B cell (primary cell): ENCODE data around the gene CCDC146. TPM values are rescaled to one million over a fixed set of nuclear protein-coding genes. Genes with fewer than 3 reads are reported as not detected.

ENCODE experiments used
- ATAC-seq: fragments of 200-7000 bp; cut with Tn5 transposase; one replicate; pipeline ENCODE4 v1.10.0; 2021; ENCODE audit warnings: low read depth, mild to moderate bottlenecking, moderate number of reproducible peaks, moderate library complexity
- CTCF ChIA-PET: fragments of 350-600 bp; sonication (Branson Sonifier 250); formaldehyde crosslinking; loops from one replicate; lab custom pipeline; 2021; ENCODE audit warnings: antibody characterized with exemption, inconsistent platforms; lab: Charles Lee
- POLR2A ChIA-PET: fragments of 350-600 bp; sonication (Branson Sonifier 250); formaldehyde crosslinking; loops from one replicate; lab custom pipeline; 2021; ENCODE audit warnings: antibody characterized with exemption; lab: Charles Lee
- DNase-seq: peaks from one replicate; pipeline ENCODE4 v3.0.0; 2013
- H2AFZ ChIP-seq: 2 replicates; pipeline ENCODE4 v1.6.1; 2012; ENCODE audit warnings: mild to moderate bottlenecking, low read depth, low read length; ENCODE audit not compliant: insufficient read depth, poor library complexity, severe bottlenecking
- H3K27ac ChIP-seq, 2 donors: 1 replicate in 1 of 2; 2 replicates in 1 of 2; pipeline ENCODE4 v1.5.1; 2012 to 2013; ENCODE audit warnings: low read length in 2 of 2, mild to moderate bottlenecking in 2 of 2, moderate library complexity in 1 of 2
- H3K27me3 ChIP-seq, 4 experiments: fragments of 200-600 bp in 1 of 4; sonication (generic) in 1 of 4; replicated peaks in 1 of 4; 1 replicate in 2 of 4; 2 replicates in 2 of 4; pipeline versions ENCODE4 v1.6.1 to v1.7.0; 2013 to 2016; ENCODE audit warnings: low read length in 3 of 4, mild to moderate bottlenecking in 2 of 4, mixed read lengths in 1 of 4, moderate library complexity in 1 of 4; ENCODE audit not compliant: insufficient read depth in 4 of 4, control insufficient read depth in 3 of 4; ENCODE audit errors: control extremely low read depth in 1 of 4
- H3K36me3 ChIP-seq, 2 experiments: replicated peaks in 1 of 2; 1 replicate in 1 of 2; 2 replicates in 1 of 2; pipeline versions ENCODE4 v1.6.1 to v1.7.1; 2013; ENCODE audit warnings: low read length in 1 of 2; ENCODE audit not compliant: insufficient read depth in 2 of 2, control insufficient read depth in 1 of 2; ENCODE audit errors: control extremely low read depth in 1 of 2, extremely low read depth in 1 of 2
- H3K4me1 ChIP-seq, 2 donors: fragments of 200-600 bp in 1 of 2; sonication (generic) in 1 of 2; 1 replicate in 1 of 2; 2 replicates in 1 of 2; pipeline versions ENCODE4 v1.5.1 to v1.6.1; 2013 to 2017; ENCODE audit warnings: low read length in 2 of 2; ENCODE audit not compliant: control insufficient read depth in 2 of 2, insufficient read depth in 2 of 2
- H3K4me2 ChIP-seq: replicated peaks from 2 replicates; pipeline ENCODE3; 2012; ENCODE audit warnings: mild to moderate bottlenecking, low read depth, low read length; ENCODE audit not compliant: poor library complexity, severe bottlenecking
- H3K4me3 ChIP-seq, 5 experiments: fragments of 200-600 bp in 1 of 5; sonication (generic) in 1 of 5; 1 replicate in 3 of 5; 2 replicates in 2 of 5; pipeline versions ENCODE4 v1.5.1 to v1.7.0; 2011 to 2016; ENCODE audit warnings: low read length in 4 of 5, mild to moderate bottlenecking in 4 of 5, low read depth in 2 of 5, control low read depth in 1 of 5, moderate library complexity in 1 of 5; ENCODE audit not compliant: insufficient read depth in 1 of 5; ENCODE audit errors: control extremely low read depth in 1 of 5, extremely low read depth in 1 of 5
- H3K79me2 ChIP-seq: fragments of 200-600 bp; sonication (generic); one replicate; pipeline ENCODE4 v1.6.0; 2016; ENCODE audit warnings: low read length; ENCODE audit not compliant: control insufficient read depth, insufficient read depth
- H3K9ac ChIP-seq: fragments of 200-600 bp; sonication (generic); 2 replicates; pipeline ENCODE4 v1.6.1; 2017; ENCODE audit warnings: mild to moderate bottlenecking, low read length, moderate library complexity
- H3K9me3 ChIP-seq, 3 donors: one replicate each; pipeline versions ENCODE4 v1.6.1 to v1.7.1; 2013; ENCODE audit warnings: low read length in 2 of 3; ENCODE audit not compliant: control insufficient read depth in 2 of 3, insufficient read depth in 1 of 3; ENCODE audit errors: control extremely low read depth in 1 of 3
- H4K20me1 ChIP-seq: 2 replicates; pipeline ENCODE4 v1.6.0; 2012; ENCODE audit warnings: mild to moderate bottlenecking, low read length; ENCODE audit not compliant: insufficient read depth, control insufficient read depth, poor library complexity, severe bottlenecking
- H3K27ac Mint-ChIP-seq: one replicate; pipeline ENCODE4 v1.8.0; 2021; ENCODE audit warnings: mixed read lengths
- H3K27me3 Mint-ChIP-seq: one replicate; pipeline ENCODE4 v1.8.0; 2021; ENCODE audit warnings: mixed read lengths
- H3K4me1 Mint-ChIP-seq: one replicate; pipeline ENCODE4 v1.8.0; 2021; ENCODE audit warnings: mixed read lengths
- H3K4me3 Mint-ChIP-seq: one replicate; pipeline ENCODE4 v1.8.0; 2021; ENCODE audit warnings: mixed read lengths
- H3K9me3 Mint-ChIP-seq: one replicate; pipeline ENCODE4 v1.8.0; 2022; ENCODE audit warnings: mixed read lengths; ENCODE audit not compliant: insufficient read depth
- EZH2 ChIP-seq: IDR thresholded peaks from 2 replicates; pipeline ENCODE4 v1.6.1; 2012; ENCODE audit warnings: borderline replicate concordance, low read depth, mild to moderate bottlenecking, moderate library complexity, low read length; ENCODE audit not compliant: insufficient read depth, poor library complexity, severe bottlenecking
- WGBS: methylation state at CpG from one replicate; pipeline ENCODE4 v1.1.5; 2013; ENCODE audit warnings: missing lambda C conversion rate; ENCODE audit not compliant: insufficient coverage; 5-methylcytosine and 5-hydroxymethylcytosine counted together
- intact Hi-C: fragments of 100-400 bp; cut with micrococcal nuclease; formaldehyde crosslinking; loops from one replicate; pipeline ENCODE4 v1.10.0; 2022
- polyA plus RNA-seq: library from polyadenylated mRNA; depleted of rRNA; stranded (reverse); fragments of >200 nt; gene quantifications from 2 replicates; pipeline ENCODE4 v1.2.3, GENCODE V29; 2012
- total RNA-seq, 2 donors: library from RNA; stranded (reverse); fragments of 120-200 nt in 1 of 2; gene quantifications; 1 replicate in 1 of 2; 2 replicates in 1 of 2; pipeline versions ENCODE4 v1.2.3 to v1.2.4, GENCODE V29; 2013 to 2022
- TF ChIP-seq, protein P1 (sequence below): fragments of 200-600 bp; IDR thresholded peaks from one replicate; pipeline ENCODE4 v1.8.0; 2022; ENCODE audit warnings: antibody characterized with exemption, mild to moderate bottlenecking

Gene CCDC146
- total and polyA plus RNA-seq, 2 donors (not counting 1 experiment from before 2014, with no cell fraction given): 5.6 to 8.5 TPM

DNA sequence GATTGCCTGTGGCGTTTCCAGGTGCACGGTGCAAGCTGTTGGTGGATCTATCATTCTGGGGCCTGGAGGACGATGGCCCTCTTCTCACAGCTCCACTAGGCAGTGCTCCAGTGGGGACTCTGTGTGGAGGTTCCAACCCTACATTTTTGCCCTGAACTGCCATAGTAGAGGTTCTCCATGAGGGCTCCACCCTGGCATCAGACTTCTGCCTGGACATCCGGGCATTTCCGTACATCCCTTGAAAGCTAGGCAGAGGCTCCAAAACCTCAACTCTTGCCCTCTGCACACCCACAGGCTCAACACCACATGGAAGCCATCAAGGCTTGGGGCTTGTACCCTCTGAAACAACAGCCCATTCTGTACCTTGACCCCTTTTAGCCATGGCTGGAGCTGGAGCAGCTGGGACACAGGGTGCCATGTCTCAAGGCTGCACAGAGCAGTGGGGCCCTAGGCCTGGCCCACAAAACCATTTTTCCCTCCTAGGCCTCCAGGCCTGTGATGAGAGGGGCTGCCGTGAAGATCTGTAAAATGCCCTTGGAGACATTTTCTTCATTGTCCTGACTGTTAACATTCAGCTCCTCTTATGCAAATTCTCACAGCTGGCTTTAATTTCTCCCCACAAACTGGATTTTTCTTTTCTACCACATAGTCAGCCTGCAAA is 87.2 kb downstream of the CCDC146 start:
- Mint-ChIP-seq H3K4me1 (peaks cover 4% of the 10 kb centered on the region), H3K27me3 (no peaks in the 10 kb centered on the region), H3K4me3 (no peak overlapping the region), H3K27ac (no peak overlapping the region), H3K9me3 (peaks cover 17% of the 10 kb centered on the region)
- no peak overlapping the region for H3K4me2 ChIP-seq
- no peak overlapping the region for H2AFZ ChIP-seq
- TF ChIP-seq EZH2: no peak
- TF ChIP-seq, protein P1, sequence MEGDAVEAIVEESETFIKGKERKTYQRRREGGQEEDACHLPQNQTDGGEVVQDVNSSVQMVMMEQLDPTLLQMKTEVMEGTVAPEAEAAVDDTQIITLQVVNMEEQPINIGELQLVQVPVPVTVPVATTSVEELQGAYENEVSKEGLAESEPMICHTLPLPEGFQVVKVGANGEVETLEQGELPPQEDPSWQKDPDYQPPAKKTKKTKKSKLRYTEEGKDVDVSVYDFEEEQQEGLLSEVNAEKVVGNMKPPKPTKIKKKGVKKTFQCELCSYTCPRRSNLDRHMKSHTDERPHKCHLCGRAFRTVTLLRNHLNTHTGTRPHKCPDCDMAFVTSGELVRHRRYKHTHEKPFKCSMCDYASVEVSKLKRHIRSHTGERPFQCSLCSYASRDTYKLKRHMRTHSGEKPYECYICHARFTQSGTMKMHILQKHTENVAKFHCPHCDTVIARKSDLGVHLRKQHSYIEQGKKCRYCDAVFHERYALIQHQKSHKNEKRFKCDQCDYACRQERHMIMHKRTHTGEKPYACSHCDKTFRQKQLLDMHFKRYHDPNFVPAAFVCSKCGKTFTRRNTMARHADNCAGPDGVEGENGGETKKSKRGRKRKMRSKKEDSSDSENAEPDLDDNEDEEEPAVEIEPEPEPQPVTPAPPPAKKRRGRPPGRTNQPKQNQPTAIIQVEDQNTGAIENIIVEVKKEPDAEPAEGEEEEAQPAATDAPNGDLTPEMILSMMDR: no peak
- no peak for ATAC-seq
- no peaks in the 10 kb centered on the region for H3K27me3 ChIP-seq
- ChIA-PET CTCF (interaction anchor here (2.7 kb wide), 1 partner anchor 38 kb away, joined by 10 read pairs; no protein-coding TSS in a partner anchor), POLR2A (no interaction called here)
- peaks cover 1 to 18% (median 17%) of the 10 kb centered on the region in 3 donors for H3K9me3 ChIP-seq
- no peak overlapping the region for H3K9ac ChIP-seq
- peaks cover 4% of the 10 kb centered on the region in 2 donors for H3K4me1 ChIP-seq
- intact Hi-C loops: no loop called here
- 97% methylated on average over 6 of the region's 6 CpGs for WGBS
- H3K36me3 ChIP-seq: no peaks in the 10 kb centered on the region
- H4K20me1 ChIP-seq: no peaks in the 10 kb centered on the region
- DNase-seq: no peak
- no peaks in the 10 kb centered on the region for H3K79me2 ChIP-seq
- no peak overlapping the region for H3K4me3 ChIP-seq
- no peak overlapping the region for H3K27ac ChIP-seq

DNA sequence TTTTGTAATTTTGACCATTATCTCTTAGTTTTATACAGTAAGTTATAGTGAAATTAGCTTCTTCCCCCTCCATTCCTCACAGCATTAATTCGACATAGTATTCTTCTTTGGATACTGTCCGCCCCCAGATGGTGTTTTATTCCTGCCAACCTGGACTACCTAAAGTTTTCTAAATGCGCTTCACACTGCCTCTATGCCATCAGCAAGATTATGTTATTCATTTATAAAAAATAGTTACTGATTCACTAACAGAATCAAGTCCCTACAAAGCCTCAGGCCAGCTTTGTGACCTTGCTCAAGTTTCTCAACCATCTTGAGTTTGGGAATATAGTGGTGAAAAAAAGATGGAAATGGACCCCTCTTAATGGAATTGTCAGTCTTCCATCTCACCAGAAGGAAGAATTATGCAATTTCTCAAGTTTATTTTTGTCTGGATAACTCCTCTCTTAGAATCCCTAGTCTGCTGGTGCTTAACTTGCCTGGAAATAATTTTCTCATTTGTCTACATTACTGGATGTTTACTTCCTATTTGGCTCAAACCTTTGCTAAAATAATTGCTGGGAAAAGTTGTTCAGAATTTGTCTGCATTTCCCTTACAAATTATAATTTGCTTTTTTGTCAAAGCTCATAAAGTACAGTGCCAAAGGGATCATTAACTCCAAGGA is 93.9 kb downstream of the CCDC146 start:
- Histone ChIP-seq H3K4me1 (no peaks in the 10 kb centered on the region), H3K9me3 (peaks cover 0 to 10% (median 5%) of the 10 kb centered on the region in 3 donors), H2AFZ (no peak overlapping the region), H3K4me3 (no peak overlapping the region), H3K27me3 (no peaks in the 10 kb centered on the region), H4K20me1 (no peaks in the 10 kb centered on the region), H3K4me2 (no peak overlapping the region), H3K79me2 (no peaks in the 10 kb centered on the region), H3K9ac (no peak overlapping the region), H3K36me3 (no peaks in the 10 kb centered on the region), H3K27ac (no peak overlapping the region)
- no peak for TF ChIP-seq EZH2
- TF ChIP-seq, protein P1: no peak
- Mint-ChIP-seq H3K27ac (no peak overlapping the region), H3K4me3 (no peak overlapping the region), H3K9me3 (peaks cover 3% of the 10 kb centered on the region), H3K27me3 (no peaks in the 10 kb centered on the region), H3K4me1 (no peaks in the 10 kb centered on the region)
- ChIA-PET CTCF (interaction anchor here (1.8 kb wide), 1 partner anchor 30 kb away, joined by 6 read pairs; no protein-coding TSS in a partner anchor), POLR2A (no interaction called here)
- ATAC-seq (no peak), DNase-seq (no peak)
- intact Hi-C loops: no loop called here
- no CpG with 5 or more reads among the region's 3 CpGs for WGBS
